ENCODE data around the gene VPS39. TPM values are rescaled to one million over a fixed set of nuclear protein-coding genes. Genes with fewer than 3 reads are reported as not detected.

Gene VPS39
- polyA plus RNA-seq, 1 of the 3 experiments (the other 2 are of a cell fraction), result 61.1 TPM

DNA sequence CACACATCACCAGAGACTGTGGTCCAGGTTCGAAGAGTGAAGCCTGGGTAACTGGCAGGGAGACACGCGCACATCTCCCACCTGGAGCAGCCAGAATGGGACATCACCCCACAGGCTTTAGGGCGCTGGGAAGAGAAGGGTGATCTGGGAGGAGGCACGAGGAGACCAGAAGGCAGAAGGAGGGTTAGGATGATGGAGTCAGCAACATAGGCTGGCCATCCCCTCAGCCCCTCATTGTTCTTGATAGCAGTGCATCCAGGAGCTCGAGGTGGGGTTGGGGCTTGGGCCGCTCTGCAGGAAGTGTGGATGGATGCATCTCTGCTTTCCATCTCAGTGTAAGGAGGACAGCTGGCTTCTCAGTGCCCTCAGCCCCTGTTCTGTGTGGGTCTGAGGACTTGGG is 66.9 kb downstream of the VPS39 start:
- H4K20me1 ChIP-seq (ENCODE audit: insufficient read depth), result no peaks in the 10 kb centered on the region
- H3K4me1 ChIP-seq (ENCODE audit: control insufficient read depth in 1 of 2, insufficient read depth in 2 of 2, low read depth in 1 of 2, low read length in 1 of 2), result no peaks in the 10 kb centered on the region
- H3K36me3 ChIP-seq (replicated peaks in 1 of 2; ENCODE audit: control insufficient read depth in 1 of 2, insufficient read depth in 2 of 2, low read length in 1 of 2), result no peaks in the 10 kb centered on the region
- no peaks in the 10 kb centered on the region for H3K79me2 ChIP-seq (ENCODE audit: insufficient read depth)
- 61% methylated on average over 7 of the region's 7 CpGs for WGBS (ENCODE audit: low lambda C conversion rate)
- no peaks in the 10 kb centered on the region; the same call in none of the 2 replicates for H3K27me3 ChIP-seq (ENCODE audit: insufficient read depth)
- no peaks in the 10 kb centered on the region for H3K9me3 ChIP-seq
- no peak overlapping the region for H3K4me2 ChIP-seq
- POLR2A ChIA-PET, result no interaction called here
- CTCF ChIA-PET, result interaction anchor here (0.9 to 7.7 kb wide), 5 partner anchors 16 to 152 kb away, joined by 3 to 65 read pairs (median 7); no protein-coding TSS in a partner anchor
- no peak overlapping the region for H3K27ac ChIP-seq (ENCODE audit: low read depth in 2 of 2, low read length in 1 of 2)
- no peak overlapping the region for H3K9ac ChIP-seq
- H2AFZ ChIP-seq (ENCODE audit: low read depth), result no peak overlapping the region
- no peaks in the 10 kb centered on the region for H3K9me2 ChIP-seq
- DNase-seq, result no peak
- H3F3A ChIP-seq (replicated peaks; ENCODE audit: insufficient read depth), result no peaks in the 10 kb centered on the region
- TF ChIP-seq FOXJ3 (CRISPR knock-in tag; IDR thresholded peaks at IDR 0.05) (no peak), SIN3A (IDR thresholded peaks at IDR 0.05; ENCODE audit: borderline replicate concordance, low read depth, low read length) (no peak), FOXM1 (IDR thresholded peaks at IDR 0.05; ENCODE audit: low read depth) (no peak), FOSL2 (IDR thresholded peaks at IDR 0.05; ENCODE audit: borderline replicate concordance, low read depth) (no peak), EZH2phosphoT487 (IDR thresholded peaks at IDR 0.05; ENCODE audit: borderline replicate concordance, low read depth) (no peak), TEAD4 (IDR thresholded peaks at IDR 0.05; ENCODE audit: borderline replicate concordance, insufficient read depth) (no peak), RFX5 (IDR thresholded peaks at IDR 0.05; ENCODE audit: low read length) (no peak), RCOR1 (IDR thresholded peaks at IDR 0.05; ENCODE audit: low read length) (no peak)
- TF ChIP-seq, protein P1, sequence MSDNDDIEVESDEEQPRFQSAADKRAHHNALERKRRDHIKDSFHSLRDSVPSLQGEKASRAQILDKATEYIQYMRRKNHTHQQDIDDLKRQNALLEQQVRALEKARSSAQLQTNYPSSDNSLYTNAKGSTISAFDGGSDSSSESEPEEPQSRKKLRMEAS (IDR thresholded peaks at IDR 0.05; ENCODE audit: low read depth), result no peak
- H3K4me3 ChIP-seq (ENCODE audit: low read depth in 2 of 2, low read length in 1 of 2), result no peak overlapping the region

DNA sequence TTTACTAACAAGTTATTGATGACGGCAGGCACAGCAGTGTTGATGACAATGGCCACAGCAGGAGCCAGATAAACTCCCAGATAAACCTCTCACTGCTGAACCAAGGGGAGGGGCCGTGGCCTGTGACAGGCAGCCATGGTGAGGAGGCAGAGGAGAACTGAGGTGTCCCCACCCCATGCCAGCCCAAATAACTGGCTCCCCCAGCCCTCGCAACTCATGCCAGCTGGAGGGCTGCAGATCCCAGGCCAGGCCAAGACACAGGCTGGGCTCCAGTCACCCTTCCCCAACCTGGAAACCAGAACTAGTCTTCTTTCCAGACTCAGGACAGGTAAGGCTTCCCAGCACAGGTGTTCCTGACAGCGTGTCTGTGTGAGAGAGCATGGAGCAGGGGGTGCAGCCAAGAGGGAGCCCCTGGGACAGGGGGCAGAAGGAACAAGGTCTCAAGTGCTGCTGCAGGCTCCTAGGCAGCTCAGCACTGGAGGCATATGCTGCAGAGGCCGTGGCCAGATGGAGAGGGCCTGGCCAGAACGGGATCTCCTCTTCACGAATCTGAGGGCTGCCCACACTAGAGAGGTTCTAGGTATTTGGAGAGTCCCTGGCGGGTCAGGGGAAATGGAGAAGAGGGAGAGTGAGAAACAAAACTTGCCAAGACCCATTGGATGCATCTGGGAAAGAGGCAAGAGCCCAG is 67.6 kb downstream of the VPS39 start:
- no peaks in the 10 kb centered on the region for H3K79me2 ChIP-seq (ENCODE audit: insufficient read depth)
- no peak overlapping the region for H3K4me2 ChIP-seq
- no peak overlapping the region for H3K27ac ChIP-seq (ENCODE audit: low read depth in 2 of 2, low read length in 1 of 2)
- WGBS (ENCODE audit: low lambda C conversion rate), result 38% methylated on average over 6 of the region's 8 CpGs
- no peaks in the 10 kb centered on the region; the same call in none of the 2 replicates for H3K27me3 ChIP-seq (ENCODE audit: insufficient read depth)
- no peak overlapping the region for H3K9ac ChIP-seq
- CTCF ChIA-PET, result interaction anchor here (1.5 to 7.7 kb wide), 6 partner anchors 14 to 151 kb away, joined by 7 to 65 read pairs (median 32); partner anchors contain the start of gene PLA2G4F
- no peak overlapping the region for H2AFZ ChIP-seq (ENCODE audit: low read depth)
- no peaks in the 10 kb centered on the region for H3K36me3 ChIP-seq (replicated peaks in 1 of 2; ENCODE audit: control insufficient read depth in 1 of 2, insufficient read depth in 2 of 2, low read length in 1 of 2)
- H3K4me1 ChIP-seq (ENCODE audit: control insufficient read depth in 1 of 2, insufficient read depth in 2 of 2, low read depth in 1 of 2, low read length in 1 of 2), result no peaks in the 10 kb centered on the region
- H3K9me3 ChIP-seq, result no peaks in the 10 kb centered on the region
- no peak for DNase-seq
- H3K9me2 ChIP-seq, result no peaks in the 10 kb centered on the region
- TF ChIP-seq, protein P1 (IDR thresholded peaks at IDR 0.05; ENCODE audit: low read depth), result no peak
- TF ChIP-seq TAF1 (IDR thresholded peaks at IDR 0.05; ENCODE audit: borderline replicate concordance, low read depth, low read length), result no peak
- TF ChIP-seq, protein P2, sequence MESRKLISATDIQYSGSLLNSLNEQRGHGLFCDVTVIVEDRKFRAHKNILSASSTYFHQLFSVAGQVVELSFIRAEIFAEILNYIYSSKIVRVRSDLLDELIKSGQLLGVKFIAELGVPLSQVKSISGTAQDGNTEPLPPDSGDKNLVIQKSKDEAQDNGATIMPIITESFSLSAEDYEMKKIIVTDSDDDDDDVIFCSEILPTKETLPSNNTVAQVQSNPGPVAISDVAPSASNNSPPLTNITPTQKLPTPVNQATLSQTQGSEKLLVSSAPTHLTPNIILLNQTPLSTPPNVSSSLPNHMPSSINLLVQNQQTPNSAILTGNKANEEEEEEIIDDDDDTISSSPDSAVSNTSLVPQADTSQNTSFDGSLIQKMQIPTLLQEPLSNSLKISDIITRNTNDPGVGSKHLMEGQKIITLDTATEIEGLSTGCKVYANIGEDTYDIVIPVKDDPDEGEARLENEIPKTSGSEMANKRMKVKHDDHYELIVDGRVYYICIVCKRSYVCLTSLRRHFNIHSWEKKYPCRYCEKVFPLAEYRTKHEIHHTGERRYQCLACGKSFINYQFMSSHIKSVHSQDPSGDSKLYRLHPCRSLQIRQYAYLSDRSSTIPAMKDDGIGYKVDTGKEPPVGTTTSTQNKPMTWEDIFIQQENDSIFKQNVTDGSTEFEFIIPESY (IDR thresholded peaks at IDR 0.05; ENCODE audit: borderline replicate concordance, low read depth), result no peak
- TF ChIP-seq, protein P3, sequence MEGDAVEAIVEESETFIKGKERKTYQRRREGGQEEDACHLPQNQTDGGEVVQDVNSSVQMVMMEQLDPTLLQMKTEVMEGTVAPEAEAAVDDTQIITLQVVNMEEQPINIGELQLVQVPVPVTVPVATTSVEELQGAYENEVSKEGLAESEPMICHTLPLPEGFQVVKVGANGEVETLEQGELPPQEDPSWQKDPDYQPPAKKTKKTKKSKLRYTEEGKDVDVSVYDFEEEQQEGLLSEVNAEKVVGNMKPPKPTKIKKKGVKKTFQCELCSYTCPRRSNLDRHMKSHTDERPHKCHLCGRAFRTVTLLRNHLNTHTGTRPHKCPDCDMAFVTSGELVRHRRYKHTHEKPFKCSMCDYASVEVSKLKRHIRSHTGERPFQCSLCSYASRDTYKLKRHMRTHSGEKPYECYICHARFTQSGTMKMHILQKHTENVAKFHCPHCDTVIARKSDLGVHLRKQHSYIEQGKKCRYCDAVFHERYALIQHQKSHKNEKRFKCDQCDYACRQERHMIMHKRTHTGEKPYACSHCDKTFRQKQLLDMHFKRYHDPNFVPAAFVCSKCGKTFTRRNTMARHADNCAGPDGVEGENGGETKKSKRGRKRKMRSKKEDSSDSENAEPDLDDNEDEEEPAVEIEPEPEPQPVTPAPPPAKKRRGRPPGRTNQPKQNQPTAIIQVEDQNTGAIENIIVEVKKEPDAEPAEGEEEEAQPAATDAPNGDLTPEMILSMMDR (IDR thresholded peaks at IDR 0.05), result no peak
- TF ChIP-seq, protein P4, sequence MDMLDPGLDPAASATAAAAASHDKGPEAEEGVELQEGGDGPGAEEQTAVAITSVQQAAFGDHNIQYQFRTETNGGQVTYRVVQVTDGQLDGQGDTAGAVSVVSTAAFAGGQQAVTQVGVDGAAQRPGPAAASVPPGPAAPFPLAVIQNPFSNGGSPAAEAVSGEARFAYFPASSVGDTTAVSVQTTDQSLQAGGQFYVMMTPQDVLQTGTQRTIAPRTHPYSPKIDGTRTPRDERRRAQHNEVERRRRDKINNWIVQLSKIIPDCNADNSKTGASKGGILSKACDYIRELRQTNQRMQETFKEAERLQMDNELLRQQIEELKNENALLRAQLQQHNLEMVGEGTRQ (IDR thresholded peaks at IDR 0.05; ENCODE audit: borderline replicate concordance, low read depth, low read length), result no peak
- TF ChIP-seq, protein P5, sequence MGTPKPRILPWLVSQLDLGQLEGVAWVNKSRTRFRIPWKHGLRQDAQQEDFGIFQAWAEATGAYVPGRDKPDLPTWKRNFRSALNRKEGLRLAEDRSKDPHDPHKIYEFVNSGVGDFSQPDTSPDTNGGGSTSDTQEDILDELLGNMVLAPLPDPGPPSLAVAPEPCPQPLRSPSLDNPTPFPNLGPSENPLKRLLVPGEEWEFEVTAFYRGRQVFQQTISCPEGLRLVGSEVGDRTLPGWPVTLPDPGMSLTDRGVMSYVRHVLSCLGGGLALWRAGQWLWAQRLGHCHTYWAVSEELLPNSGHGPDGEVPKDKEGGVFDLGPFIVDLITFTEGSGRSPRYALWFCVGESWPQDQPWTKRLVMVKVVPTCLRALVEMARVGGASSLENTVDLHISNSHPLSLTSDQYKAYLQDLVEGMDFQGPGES (IDR thresholded peaks at IDR 0.05; ENCODE audit: low read depth, low read length), result no peak
- no peak for TF ChIP-seq SMC3 (IDR thresholded peaks at IDR 0.05; ENCODE audit: low read depth, low read length)
- no peak for TF ChIP-seq ELF1 (IDR thresholded peaks at IDR 0.05)
- no peaks in the 10 kb centered on the region for H3F3A ChIP-seq (replicated peaks; ENCODE audit: insufficient read depth)
- POLR2A ChIA-PET, result no interaction called here
- no peaks in the 10 kb centered on the region for H4K20me1 ChIP-seq (ENCODE audit: insufficient read depth)
- no peak overlapping the region for H3K4me3 ChIP-seq (ENCODE audit: low read depth in 2 of 2, low read length in 1 of 2)
